Glutamatergic neuron (in vitro differentiated cells): Measurements from ENCODE around the gene CES4A. TPM values are rescaled to one million over a fixed set of nuclear protein-coding genes. Genes with fewer than 3 reads are reported as not detected.

Experiments
- DNase-seq: peaks from one replicate; pipeline ENCODE4 v3.0.0; 2022
- H3K27ac Mint-ChIP-seq: one replicate; pipeline ENCODE4 v1.8.0; 2020; ENCODE audit warnings: mild to moderate bottlenecking, mixed read lengths, inconsistent platforms; ENCODE audit not compliant: unreplicated experiment
- H3K27me3 Mint-ChIP-seq: one replicate; pipeline ENCODE4 v1.8.0; 2020; ENCODE audit warnings: mild to moderate bottlenecking, moderate library complexity, mixed read lengths, inconsistent platforms; ENCODE audit not compliant: unreplicated experiment
- H3K36me3 Mint-ChIP-seq: one replicate; pipeline ENCODE4 v1.8.0; 2020; ENCODE audit warnings: mild to moderate bottlenecking, mixed read lengths, inconsistent platforms; ENCODE audit not compliant: unreplicated experiment
- H3K4me1 Mint-ChIP-seq: one replicate; pipeline ENCODE4 v1.8.0; 2020; ENCODE audit warnings: mild to moderate bottlenecking, low read depth, mixed read lengths, inconsistent platforms; ENCODE audit not compliant: unreplicated experiment
- H3K4me3 Mint-ChIP-seq: one replicate; pipeline ENCODE4 v1.8.0; 2020; ENCODE audit warnings: mild to moderate bottlenecking, mixed read lengths, inconsistent platforms; ENCODE audit not compliant: unreplicated experiment
- H3K9me3 Mint-ChIP-seq: one replicate; pipeline ENCODE4 v1.8.0; 2020; ENCODE audit warnings: mild to moderate bottlenecking, moderate library complexity, mixed read lengths, inconsistent platforms; ENCODE audit not compliant: unreplicated experiment
- CTCF ChIP-seq: fragments of 200-600 bp; sonication (generic); IDR thresholded peaks from one replicate; pipeline ENCODE4 v1.5.0; 2021; ENCODE audit not compliant: partially characterized antibody, unreplicated experiment
- total RNA-seq: library from RNA; stranded (reverse); fragmentation: NEBNext Ultra II Directional; extraction: Animal tissue kit (Norgen Biotek cat#: 25700); gene quantifications from one replicate; pipeline ENCODE4 v1.2.1, GENCODE V29; 2021; ENCODE audit not compliant: unreplicated experiment

Gene CES4A
- total RNA-seq, 1 donor from 2014 or later, result 3.6 TPM

GRCh38 chr16:67027046-67027445, 38.7 kb downstream of the CES4A start:
- peaks cover 19% of the 10 kb centered on the region for H3K4me1 Mint-ChIP-seq
- peak overlapping the region; percentile 59 for H3K4me3 Mint-ChIP-seq
- peaks cover 6% of the 10 kb centered on the region for H3K9me3 Mint-ChIP-seq
- H3K27me3 Mint-ChIP-seq, result peaks cover 4% of the 10 kb centered on the region
- no peak for TF ChIP-seq CTCF
- H3K36me3 Mint-ChIP-seq, result no peaks in the 10 kb centered on the region
- DNase-seq, result no peak
- no peak overlapping the region for H3K27ac Mint-ChIP-seq

DNA sequence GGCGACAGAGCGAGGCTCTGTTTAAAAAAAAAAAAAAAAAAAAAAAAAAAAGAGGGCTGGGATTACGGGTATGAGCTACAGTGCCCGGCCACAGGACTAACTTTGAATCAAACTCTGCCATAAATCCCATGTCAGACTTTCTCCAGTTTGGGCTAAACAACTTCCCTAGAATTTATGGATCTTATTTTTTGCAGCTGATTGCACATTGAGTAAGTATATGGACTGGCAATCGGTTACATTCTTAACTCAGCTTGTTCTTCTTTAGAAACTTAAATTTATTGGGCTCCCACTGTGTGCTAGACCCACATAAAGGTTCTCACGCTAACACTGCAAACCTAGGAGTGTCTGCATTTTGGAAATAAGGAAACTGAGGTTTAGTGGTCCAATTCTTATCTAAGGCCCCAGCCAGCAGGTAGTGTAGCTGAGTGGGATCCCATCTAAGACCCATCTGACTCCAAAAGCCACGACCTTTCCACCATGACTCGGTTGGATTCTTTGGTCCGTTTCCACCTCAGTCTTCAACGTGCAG, 39.8 kb downstream of the CES4A start:
- peak overlapping the region; percentile 64 for H3K4me3 Mint-ChIP-seq
- peaks cover 16% of the 10 kb centered on the region for H3K4me1 Mint-ChIP-seq
- no peaks in the 10 kb centered on the region for H3K36me3 Mint-ChIP-seq
- peak overlapping the region; percentile 28 for H3K27ac Mint-ChIP-seq
- H3K27me3 Mint-ChIP-seq, result peaks cover 4% of the 10 kb centered on the region
- no peak for DNase-seq
- TF ChIP-seq CTCF, result no peak
- peaks cover 6% of the 10 kb centered on the region for H3K9me3 Mint-ChIP-seq

DNA sequence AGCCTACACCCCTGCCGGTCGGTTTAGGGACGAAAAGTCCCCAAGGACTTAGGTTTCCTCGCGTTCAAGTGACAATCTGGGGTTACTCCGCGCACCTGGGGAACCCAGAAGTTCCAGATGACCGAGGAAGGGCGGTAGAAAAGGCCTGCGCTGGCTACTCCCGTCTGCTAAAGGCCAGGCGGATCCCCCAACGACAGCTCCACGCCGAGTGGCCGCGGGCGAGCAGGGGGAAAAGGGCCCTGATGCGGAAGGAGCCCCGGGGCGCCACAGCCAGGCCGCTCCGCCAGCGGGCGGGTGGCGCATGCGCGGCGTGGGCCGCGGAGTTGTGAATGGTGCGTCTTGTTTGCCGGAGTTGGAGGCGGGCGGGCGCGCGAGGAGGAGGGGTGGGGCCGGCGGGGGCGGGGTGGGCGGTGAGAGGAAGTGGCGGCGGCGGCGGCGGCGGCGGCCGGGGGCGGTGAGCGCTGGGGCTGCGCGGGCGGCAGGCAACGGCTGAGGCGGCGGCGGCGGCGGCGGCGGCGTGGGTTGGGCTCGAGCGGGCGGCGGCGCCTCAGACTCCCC, 40.4 kb downstream of the CES4A start, which contains the start of gene CBFB:
Gene CBFB, plus strand, starts transcription at position 454 of the 558 bp plus-strand sequence. CDS start 259 bp downstream, outside the sequence.
- Mint-ChIP-seq H3K27ac (peak within 1 kb of the TSS; percentile 77), H3K27me3 (peaks cover 4% of the 10 kb centered on the region), H3K4me1 (peaks cover 16% of the 10 kb centered on the region), H3K9me3 (peaks cover 6% of the 10 kb centered on the region), H3K36me3 (no peaks in the 10 kb centered on the region), H3K4me3 (peak within 1 kb of the TSS; percentile 90)
- peak; percentile 93 for DNase-seq
- no peak for TF ChIP-seq CTCF

GRCh38 chr16:67029254-67030096, 41.1 kb downstream of the CES4A start:
- Mint-ChIP-seq H3K36me3 (no peaks in the 10 kb centered on the region), H3K27ac (peak overlapping the region; percentile 77), H3K4me1 (peaks cover 18% of the 10 kb centered on the region), H3K4me3 (peak overlapping the region; percentile 90), H3K27me3 (peaks cover 4% of the 10 kb centered on the region), H3K9me3 (peaks cover 4% of the 10 kb centered on the region)
- no peak for TF ChIP-seq CTCF
- peak; percentile 35 for DNase-seq
